ENCODE data around the gene PDPK1. TPM values are rescaled to one million over a fixed set of nuclear protein-coding genes. Genes with fewer than 3 reads are reported as not detected.
"Not testable (repeated sequence)": the region's sequence is repeated elsewhere in the genome, so short reads cannot be mapped to it uniquely, and the experiment has no call there.

PDPK1 gene
- total and polyA plus RNA-seq, 10 donors: 6.2 to 74.5 (median 48.7) TPM

GRCh38 chr16:2609827-2610470, 72.1 kb downstream of the PDPK1 start:
- DNase-seq: peak; percentile 51
- TF ChIP-seq CTCF (IDR thresholded peaks at IDR 0.05 in 8 of 11, conservative IDR thresholded peaks at IDR 0.05 in 3 of 11) (no peak), POLR2AphosphoS5 (IDR thresholded peaks at IDR 0.05) (peak in 1 of 3 donors; percentile 11), POLR2A (IDR thresholded peaks at IDR 0.05) (no peak)
- intact Hi-C loops (cut with DNase I; ENCODE audit: low total_unique reads): no loop called here
- WGBS, 5 donors: 90 to 95% (median 93%) methylated on average over 8 to 12 of the region's 12 CpGs
- Histone ChIP-seq H3K27ac (no peak overlapping the region), H3K4me1 (peaks cover 0 to 19% (median 12%) of the 10 kb centered on the region in 6 donors), H3K4me3 (no peak overlapping the region), H3K36me3 (peaks cover 0 to 33% (median 19%) of the 10 kb centered on the region in 6 donors), H3K27me3 (replicated peaks in 1 of 7) (no peaks in the 10 kb centered on the region), H3K9me3 (no peaks in the 10 kb centered on the region)

- intact Hi-C loops (cut with DNase I; ENCODE audit: low total_unique reads): no loop called here
- TF ChIP-seq CTCF (IDR thresholded peaks at IDR 0.05 in 8 of 11, conservative IDR thresholded peaks at IDR 0.05 in 3 of 11) (no peak), POLR2A (IDR thresholded peaks at IDR 0.05) (no peak), POLR2AphosphoS5 (IDR thresholded peaks at IDR 0.05) (peak in 1 of 3 donors; percentile 7)
- no peaks in the 10 kb centered on the region for H3K27me3 ChIP-seq (replicated peaks in 1 of 7)
- WGBS, 5 donors: 85 to 95% (median 89%) methylated on average over 27 to 29 of the region's 29 CpGs
- peaks cover 0 to 12% (median 8%) of the 10 kb centered on the region in 6 donors for H3K4me1 ChIP-seq
- H3K9me3 ChIP-seq: no peaks in the 10 kb centered on the region
- no peak overlapping the region for H3K27ac ChIP-seq
- no peak overlapping the region for H3K4me3 ChIP-seq
- DNase-seq: peak; percentile 37
- peaks cover 0 to 36% (median 21%) of the 10 kb centered on the region in 6 donors for H3K36me3 ChIP-seq
These were observed 73.1 kb downstream of the PDPK1 start for GRCh38 chr16:2610781-2611498.

DNA sequence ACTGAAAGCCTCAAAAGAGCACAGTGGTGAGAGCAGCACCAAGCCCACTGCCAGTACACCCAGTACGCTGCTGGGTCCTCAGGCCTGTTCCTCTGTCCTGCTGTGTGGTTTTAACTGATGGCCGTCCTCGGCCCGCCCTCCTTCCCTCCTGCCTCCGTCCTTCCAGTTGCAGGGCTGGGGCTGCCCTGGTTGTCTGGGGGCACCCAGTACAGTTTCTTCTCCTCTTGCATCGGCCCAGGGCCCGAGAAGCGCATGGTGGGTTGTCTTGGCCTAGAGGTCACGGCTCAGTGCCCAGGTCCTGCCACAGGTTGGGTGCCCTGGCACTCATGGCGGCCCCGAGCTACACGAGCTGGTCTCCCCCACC, 73.7 kb downstream of the PDPK1 start:
- no peak for TF ChIP-seq POLR2AphosphoS5 (IDR thresholded peaks at IDR 0.05)
- no peak for TF ChIP-seq CTCF (IDR thresholded peaks at IDR 0.05 in 8 of 11, conservative IDR thresholded peaks at IDR 0.05 in 3 of 11)
- TF ChIP-seq POLR2A (IDR thresholded peaks at IDR 0.05): no peak
- DNase-seq: peak; percentile 50
- Histone ChIP-seq H3K4me1 (peaks cover 0 to 9% (median 8%) of the 10 kb centered on the region in 6 donors), H3K27ac (no peak overlapping the region), H3K36me3 (peaks cover 0 to 36% (median 21%) of the 10 kb centered on the region in 6 donors), H3K4me3 (no peak overlapping the region), H3K9me3 (no peaks in the 10 kb centered on the region), H3K27me3 (replicated peaks in 1 of 7) (no peaks in the 10 kb centered on the region)
- 91 to 100% (median 96%) methylated on average over 5 to 11 of the region's 12 CpGs for WGBS, 5 donors
- intact Hi-C loops (cut with DNase I; ENCODE audit: low total_unique reads): no loop called here

GRCh38 chr16:2611877-2612276, 74.1 kb downstream of the PDPK1 start:
- intact Hi-C loops (cut with DNase I; ENCODE audit: low total_unique reads); H3K27me3 ChIP-seq (replicated peaks in 1 of 7); H3K27ac ChIP-seq; H3K4me1 ChIP-seq; H3K9me3 ChIP-seq; DNase-seq; H3K4me3 ChIP-seq: not testable (repeated sequence)
- peaks cover 0 to 36% (median 21%) of the 10 kb centered on the region in 6 donors for H3K36me3 ChIP-seq
- WGBS, 5 donors: 96 to 97% methylated on average over 5 of the region's 17 CpGs; no CpG with 5 or more reads in 3 of the 5 donors

DNA sequence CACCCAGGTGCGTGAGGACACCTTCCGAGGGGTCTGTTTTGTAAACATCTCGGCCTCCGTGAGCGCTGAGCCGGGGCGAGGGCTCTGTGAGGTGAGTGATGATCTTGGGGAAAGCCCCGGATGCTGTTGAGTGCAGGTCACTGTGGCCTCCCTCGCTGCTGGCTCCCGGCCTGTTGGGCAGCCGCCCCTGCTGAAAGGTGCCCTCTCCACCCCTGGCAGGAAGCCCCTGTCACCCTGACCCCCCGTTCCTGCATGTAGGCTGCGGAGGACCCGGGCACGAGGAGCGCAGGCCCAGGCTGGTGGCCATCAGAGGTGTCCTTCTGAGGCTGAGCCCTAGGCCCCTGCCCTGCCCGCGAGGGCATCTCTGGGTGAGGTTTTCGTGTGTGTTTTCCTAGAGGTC, 75.4 kb downstream of the PDPK1 start:
- H3K27me3 ChIP-seq (replicated peaks in 1 of 7); H3K4me1 ChIP-seq; H3K4me3 ChIP-seq; H3K27ac ChIP-seq; H3K9me3 ChIP-seq; intact Hi-C loops (cut with DNase I; ENCODE audit: low total_unique reads): not testable (repeated sequence)
- peaks cover 0 to 36% (median 21%) of the 10 kb centered on the region in 6 donors for H3K36me3 ChIP-seq
- 88 to 100% (median 93%) methylated on average over 3 to 14 of the region's 19 CpGs; no CpG with 5 or more reads in 1 of the 5 donors for WGBS, 5 donors
- peak; percentile 27 for DNase-seq

Data from spleen (tissue), 11 donors.